HepG2 (cell line): Measurements from ENCODE around the gene WBP1. TPM values are rescaled to one million over a fixed set of nuclear protein-coding genes. Genes with fewer than 3 reads are reported as not detected.
"Not testable (repeated sequence)": the region's sequence is repeated elsewhere in the genome, so short reads cannot be mapped to it uniquely, and the experiment has no call there.

ENCODE experiments used
- ATAC-seq: fragments of 200-7000 bp; cut with Tn5 transposase; 3 replicates; pipeline ENCODE4 v1.9.1; 2020; ENCODE audit warnings: mild to moderate bottlenecking, moderate library complexity
- BruUV-seq: library from RNA; stranded (reverse); fragments of 400-500 nt; replicated peaks from 2 replicates; lab custom pipeline; 2021; lab: Mats Ljungman, UMichigan
- CTCF ChIA-PET: fragments of 300-600 bp; formaldehyde crosslinking; extraction: SDS; loops from one replicate; lab custom pipeline; 2021; ENCODE audit warnings: low total read pairs, inconsistent platforms, low intra/inter-chr PET ratio; lab: Yijun Ruan, JAX
- POLR2A ChIA-PET: fragments of 350-600 bp; sonication (Branson Sonifier 250); formaldehyde crosslinking; loops from one replicate; lab custom pipeline; 2020; ENCODE audit warnings: antibody characterized with exemption, inconsistent platforms; lab: Yijun Ruan, JAX
- DNase-seq: peaks from one replicate; pipeline ENCODE4 v3.0.0-alpha.2; 2015; ENCODE audit warnings: low spot score
- FAIRE-seq: peaks from 3 replicates; lab custom pipeline; 2011; peaks lifted over from hg19 to GRCh38; lab: Jason Lieb, UNC
- H2AFZ ChIP-seq: one replicate; pipeline ENCODE4 v1.6.1; 2011; ENCODE audit warnings: low read length, inconsistent platforms
- H3K27ac ChIP-seq: fragments of 300-600 bp; 3 replicates; pipeline ENCODE4 v1.8.0; 2011; ENCODE audit warnings: mixed run types, mild to moderate bottlenecking, mixed read lengths, low read length, inconsistent platforms; ENCODE audit not compliant: insufficient read depth; ENCODE audit errors: extremely low read length
- H3K27me3 ChIP-seq, 2 experiments: fragments of 200-600 bp in 1 of 2; 2 replicates in 1 of 2; 3 replicates in 1 of 2; pipeline versions ENCODE4 v1.6.0 to v1.8.0; 2011; ENCODE audit warnings: low read length in 2 of 2, mild to moderate bottlenecking in 2 of 2, moderate library complexity in 2 of 2, inconsistent platforms in 1 of 2; ENCODE audit not compliant: insufficient read depth in 2 of 2, control insufficient read depth in 1 of 2
- H3K36me3 ChIP-seq, 2 experiments: fragments of 200-600 bp in 1 of 2; replicated peaks in 1 of 2; 2 replicates in 1 of 2; 3 replicates in 1 of 2; pipeline versions ENCODE4 v1.5.1 to v1.8.0; 2011; ENCODE audit warnings: low read length in 2 of 2, inconsistent platforms in 1 of 2; ENCODE audit not compliant: insufficient read depth in 2 of 2, control insufficient read depth in 1 of 2
- H3K4me1 ChIP-seq: 2 replicates; pipeline ENCODE4 v1.5.1; 2012; ENCODE audit warnings: low read length, inconsistent platforms; ENCODE audit not compliant: insufficient read depth
- H3K4me2 ChIP-seq: 2 replicates; pipeline ENCODE4 v1.6.0; 2011; ENCODE audit warnings: low read depth, low read length, inconsistent platforms
- H3K4me3 ChIP-seq, 3 experiments: fragments of 200-600 bp in 1 of 3; sonication (generic), shearing (Covaris generic) in 1 of 3; replicated peaks in 1 of 3; 2 replicates each; pipeline ENCODE4 v1.5.1; 2011 to 2016; ENCODE audit warnings: low read length in 3 of 3, inconsistent platforms in 2 of 3, low read depth in 2 of 3, mild to moderate bottlenecking in 2 of 3, control low read depth in 1 of 3, mixed read lengths in 1 of 3; ENCODE audit not compliant: insufficient read depth in 1 of 3
- H3K79me2 ChIP-seq: one replicate; pipeline ENCODE4 v1.6.1; 2011; ENCODE audit warnings: low read length, inconsistent platforms; ENCODE audit not compliant: insufficient read depth
- H3K9ac ChIP-seq: 2 replicates; pipeline ENCODE4 v1.6.0; 2011; ENCODE audit warnings: mild to moderate bottlenecking, low read depth, low read length, inconsistent platforms; ENCODE audit not compliant: insufficient read depth
- H3K9me3 ChIP-seq: 2 replicates; pipeline ENCODE4 v1.5.1; 2012; ENCODE audit warnings: mild to moderate bottlenecking, low read length
- H4K20me1 ChIP-seq: 2 replicates; pipeline ENCODE4 v1.6.0; 2011; ENCODE audit warnings: inconsistent platforms, mild to moderate bottlenecking, low read length, moderate library complexity; ENCODE audit not compliant: insufficient read depth
- AGO2 ChIP-seq: fragments of 200-400 bp; formaldehyde crosslinking; optimal IDR thresholded peaks from 2 replicates; pipeline ENCODE3; 2017; ENCODE audit warnings: mild to moderate bottlenecking, low read depth, low read length, moderate library complexity
- NFKB2 ChIP-seq: sonication (generic); formaldehyde crosslinking; IDR thresholded peaks from 2 replicates; pipeline ENCODE4 v1.4.0; 2020; ENCODE audit warnings: missing genetic modification reagents, borderline replicate concordance
- ZBTB3 ChIP-seq: sonication (generic); formaldehyde crosslinking; IDR thresholded peaks from 2 replicates; pipeline ENCODE4 v1.4.0; 2020; ENCODE audit warnings: low read depth, mild to moderate bottlenecking, moderate library complexity, missing genetic modification reagents, borderline replicate concordance
- ZNF850 ChIP-seq: sonication (generic); formaldehyde crosslinking; conservative IDR thresholded peaks from 2 replicates; pipeline ENCODE4 v1.9.0; 2021; ENCODE audit warnings: mild to moderate bottlenecking, missing genetic modification reagents
- WGBS: methylation state at CpG from one replicate; pipeline ENCODE4 v1.1.6; 2017; ENCODE audit warnings: low lambda C conversion rate; 5-methylcytosine and 5-hydroxymethylcytosine counted together
- in situ Hi-C: cut with HindIII; loops from 2 replicates; pipeline ENCODE4 v1.10.0; 2017; ENCODE audit warnings: low pct_unique_long_range_greater_than_20kb; ENCODE audit not compliant: extremely low pct_ligation_motif_present
- intact Hi-C: fragments of 100-400 bp; cut with micrococcal nuclease; formaldehyde crosslinking; loops from one replicate; pipeline ENCODE4 v1.10.0; 2022; ENCODE audit not compliant: unreplicated experiment
- polyA plus RNA-seq, 8 experiments: library from polyadenylated mRNA; depleted of rRNA in 3 of 8; stranded (reverse) in 7 of 8; unstranded in 1 of 8; fragments of >200 nt; fragmentation: Illumina TruSeq in 4 of 8; extraction: Trizol in 4 of 8; gene quantifications; 2 replicates each; pipeline versions ENCODE4 v1.2.1 to v1.2.3, GENCODE V29; 2011 to 2016; ENCODE audit warnings: low read depth in 4 of 8, missing spikeins in 1 of 8, mixed read lengths in 1 of 8; ENCODE audit not compliant: insufficient read depth in 1 of 8
- total RNA-seq, 5 experiments: library from RNA; depleted of rRNA; stranded (reverse); fragments of >200 nt; fragmentation: Illumina TruSeq; extraction: Trizol; gene quantifications; 2 replicates each; pipeline ENCODE4 v1.2.3, GENCODE V29; 2016; ENCODE audit warnings: low read depth in 1 of 5
- TF ChIP-seq, protein P1 (sequence below): sonication (generic); formaldehyde crosslinking; IDR thresholded peaks from 2 replicates; pipeline ENCODE4 v1.9.0; 2022; ENCODE audit warnings: missing genetic modification reagents, mild to moderate bottlenecking, borderline replicate concordance
- TF ChIP-seq, protein P2 (sequence below): sonication (generic); formaldehyde crosslinking; IDR thresholded peaks from 2 replicates; pipeline ENCODE4 v1.5.1; 2020; ENCODE audit warnings: mild to moderate bottlenecking, missing genetic modification reagents, moderate library complexity
- TF ChIP-seq, protein P3 (sequence below): sonication (generic); formaldehyde crosslinking; IDR thresholded peaks from 2 replicates; pipeline ENCODE4 v1.5.0; 2020; ENCODE audit warnings: mild to moderate bottlenecking, missing genetic modification reagents
- TF ChIP-seq, protein P4 (sequence below): sonication (generic); formaldehyde crosslinking; IDR thresholded peaks from 2 replicates; pipeline ENCODE4 v1.4.0; 2020; ENCODE audit warnings: missing genetic modification reagents

WBP1 gene
- total and polyA plus RNA-seq, 2 of the 13 experiments (the other 11 are each of a cell fraction or from before 2014, with no cell fraction given), result 38.8 to 85.7 TPM

DNA sequence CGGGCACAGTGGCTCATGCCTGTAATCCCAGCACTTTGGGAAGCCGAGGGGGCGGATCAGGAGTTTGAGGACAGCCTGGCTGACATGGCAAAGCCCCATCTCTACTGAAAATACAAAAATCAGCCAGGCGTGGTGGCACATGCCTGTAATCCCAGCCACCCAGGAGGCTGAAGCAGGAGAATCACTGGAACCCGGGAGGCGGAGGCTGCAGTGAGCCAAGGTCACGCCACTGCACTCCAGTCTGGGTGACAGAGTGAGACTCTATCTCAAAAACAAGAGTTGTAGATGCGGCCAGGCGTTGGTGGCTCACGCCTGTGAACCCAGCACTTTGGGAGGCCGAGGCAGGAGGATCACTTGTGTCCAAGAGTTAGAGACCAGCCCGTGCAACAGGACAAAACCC lies 12.5 kb downstream of the WBP1 start:
- not testable (repeated sequence) for FAIRE-seq
- POLR2A ChIA-PET, result interaction anchor here (0.7 to 20.6 kb wide), 13 partner anchors 9 to 292 kb away, joined by 3 to 795 read pairs (median 11); partner anchors contain the start of genes AUP1, CCDC142, DQX1 and HTRA2

More for the DNA sequence above, 12.5 kb downstream of the WBP1 start:
- H2AFZ ChIP-seq, intact Hi-C loops, H4K20me1 ChIP-seq, H3K9me3 ChIP-seq, H3K79me2 ChIP-seq, DNase-seq, CTCF ChIA-PET, H3K4me2 ChIP-seq, in situ Hi-C loops, ATAC-seq, H3K27ac ChIP-seq, H3K27me3 ChIP-seq, BruUV-seq: not testable (repeated sequence)
- TF ChIP-seq, protein P1, sequence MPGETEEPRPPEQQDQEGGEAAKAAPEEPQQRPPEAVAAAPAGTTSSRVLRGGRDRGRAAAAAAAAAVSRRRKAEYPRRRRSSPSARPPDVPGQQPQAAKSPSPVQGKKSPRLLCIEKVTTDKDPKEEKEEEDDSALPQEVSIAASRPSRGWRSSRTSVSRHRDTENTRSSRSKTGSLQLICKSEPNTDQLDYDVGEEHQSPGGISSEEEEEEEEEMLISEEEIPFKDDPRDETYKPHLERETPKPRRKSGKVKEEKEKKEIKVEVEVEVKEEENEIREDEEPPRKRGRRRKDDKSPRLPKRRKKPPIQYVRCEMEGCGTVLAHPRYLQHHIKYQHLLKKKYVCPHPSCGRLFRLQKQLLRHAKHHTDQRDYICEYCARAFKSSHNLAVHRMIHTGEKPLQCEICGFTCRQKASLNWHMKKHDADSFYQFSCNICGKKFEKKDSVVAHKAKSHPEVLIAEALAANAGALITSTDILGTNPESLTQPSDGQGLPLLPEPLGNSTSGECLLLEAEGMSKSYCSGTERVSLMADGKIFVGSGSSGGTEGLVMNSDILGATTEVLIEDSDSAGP, result 0 out of 2 replicates have a peak, but pooled peaks have one; percentile 22
- TF ChIP-seq AGO2 (peak; percentile 52), NFKB2 (0 out of 2 replicates have a peak, but pooled peaks have one; percentile 20), ZNF850 (CRISPR knock-in tag) (0 out of 2 replicates have a peak, but pooled peaks have one; percentile 14), ZBTB3 (CRISPR knock-in tag) (peak; percentile 64; the same call in 1 of the 2 replicates)
- TF ChIP-seq, protein P2, sequence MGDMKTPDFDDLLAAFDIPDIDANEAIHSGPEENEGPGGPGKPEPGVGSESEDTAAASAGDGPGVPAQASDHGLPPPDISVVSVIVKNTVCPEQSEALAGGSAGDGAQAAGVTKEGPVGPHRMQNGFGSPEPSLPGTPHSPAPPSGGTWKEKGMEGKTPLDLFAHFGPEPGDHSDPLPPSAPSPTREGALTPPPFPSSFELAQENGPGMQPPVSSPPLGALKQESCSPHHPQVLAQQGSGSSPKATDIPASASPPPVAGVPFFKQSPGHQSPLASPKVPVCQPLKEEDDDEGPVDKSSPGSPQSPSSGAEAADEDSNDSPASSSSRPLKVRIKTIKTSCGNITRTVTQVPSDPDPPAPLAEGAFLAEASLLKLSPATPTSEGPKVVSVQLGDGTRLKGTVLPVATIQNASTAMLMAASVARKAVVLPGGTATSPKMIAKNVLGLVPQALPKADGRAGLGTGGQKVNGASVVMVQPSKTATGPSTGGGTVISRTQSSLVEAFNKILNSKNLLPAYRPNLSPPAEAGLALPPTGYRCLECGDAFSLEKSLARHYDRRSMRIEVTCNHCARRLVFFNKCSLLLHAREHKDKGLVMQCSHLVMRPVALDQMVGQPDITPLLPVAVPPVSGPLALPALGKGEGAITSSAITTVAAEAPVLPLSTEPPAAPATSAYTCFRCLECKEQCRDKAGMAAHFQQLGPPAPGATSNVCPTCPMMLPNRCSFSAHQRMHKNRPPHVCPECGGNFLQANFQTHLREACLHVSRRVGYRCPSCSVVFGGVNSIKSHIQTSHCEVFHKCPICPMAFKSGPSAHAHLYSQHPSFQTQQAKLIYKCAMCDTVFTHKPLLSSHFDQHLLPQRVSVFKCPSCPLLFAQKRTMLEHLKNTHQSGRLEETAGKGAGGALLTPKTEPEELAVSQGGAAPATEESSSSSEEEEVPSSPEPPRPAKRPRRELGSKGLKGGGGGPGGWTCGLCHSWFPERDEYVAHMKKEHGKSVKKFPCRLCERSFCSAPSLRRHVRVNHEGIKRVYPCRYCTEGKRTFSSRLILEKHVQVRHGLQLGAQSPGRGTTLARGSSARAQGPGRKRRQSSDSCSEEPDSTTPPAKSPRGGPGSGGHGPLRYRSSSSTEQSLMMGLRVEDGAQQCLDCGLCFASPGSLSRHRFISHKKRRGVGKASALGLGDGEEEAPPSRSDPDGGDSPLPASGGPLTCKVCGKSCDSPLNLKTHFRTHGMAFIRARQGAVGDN (CRISPR knock-in tag), result peak; percentile 36; the same call in 1 of the 2 replicates
- TF ChIP-seq, protein P3, sequence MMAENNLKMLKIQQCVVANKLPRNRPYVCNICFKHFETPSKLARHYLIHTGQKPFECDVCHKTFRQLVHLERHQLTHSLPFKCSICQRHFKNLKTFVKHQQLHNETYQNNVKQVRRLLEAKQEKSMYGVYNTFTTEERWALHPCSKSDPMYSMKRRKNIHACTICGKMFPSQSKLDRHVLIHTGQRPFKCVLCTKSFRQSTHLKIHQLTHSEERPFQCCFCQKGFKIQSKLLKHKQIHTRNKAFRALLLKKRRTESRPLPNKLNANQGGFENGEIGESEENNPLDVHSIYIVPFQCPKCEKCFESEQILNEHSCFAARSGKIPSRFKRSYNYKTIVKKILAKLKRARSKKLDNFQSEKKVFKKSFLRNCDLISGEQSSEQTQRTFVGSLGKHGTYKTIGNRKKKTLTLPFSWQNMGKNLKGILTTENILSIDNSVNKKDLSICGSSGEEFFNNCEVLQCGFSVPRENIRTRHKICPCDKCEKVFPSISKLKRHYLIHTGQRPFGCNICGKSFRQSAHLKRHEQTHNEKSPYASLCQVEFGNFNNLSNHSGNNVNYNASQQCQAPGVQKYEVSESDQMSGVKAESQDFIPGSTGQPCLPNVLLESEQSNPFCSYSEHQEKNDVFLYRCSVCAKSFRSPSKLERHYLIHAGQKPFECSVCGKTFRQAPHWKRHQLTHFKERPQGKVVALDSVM, result peak; percentile 97
- TF ChIP-seq, protein P4, sequence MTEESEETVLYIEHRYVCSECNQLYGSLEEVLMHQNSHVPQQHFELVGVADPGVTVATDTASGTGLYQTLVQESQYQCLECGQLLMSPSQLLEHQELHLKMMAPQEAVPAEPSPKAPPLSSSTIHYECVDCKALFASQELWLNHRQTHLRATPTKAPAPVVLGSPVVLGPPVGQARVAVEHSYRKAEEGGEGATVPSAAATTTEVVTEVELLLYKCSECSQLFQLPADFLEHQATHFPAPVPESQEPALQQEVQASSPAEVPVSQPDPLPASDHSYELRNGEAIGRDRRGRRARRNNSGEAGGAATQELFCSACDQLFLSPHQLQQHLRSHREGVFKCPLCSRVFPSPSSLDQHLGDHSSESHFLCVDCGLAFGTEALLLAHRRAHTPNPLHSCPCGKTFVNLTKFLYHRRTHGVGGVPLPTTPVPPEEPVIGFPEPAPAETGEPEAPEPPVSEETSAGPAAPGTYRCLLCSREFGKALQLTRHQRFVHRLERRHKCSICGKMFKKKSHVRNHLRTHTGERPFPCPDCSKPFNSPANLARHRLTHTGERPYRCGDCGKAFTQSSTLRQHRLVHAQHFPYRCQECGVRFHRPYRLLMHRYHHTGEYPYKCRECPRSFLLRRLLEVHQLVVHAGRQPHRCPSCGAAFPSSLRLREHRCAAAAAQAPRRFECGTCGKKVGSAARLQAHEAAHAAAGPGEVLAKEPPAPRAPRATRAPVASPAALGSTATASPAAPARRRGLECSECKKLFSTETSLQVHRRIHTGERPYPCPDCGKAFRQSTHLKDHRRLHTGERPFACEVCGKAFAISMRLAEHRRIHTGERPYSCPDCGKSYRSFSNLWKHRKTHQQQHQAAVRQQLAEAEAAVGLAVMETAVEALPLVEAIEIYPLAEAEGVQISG, result peak; percentile 37; the same call in 1 of the 2 replicates
- Histone ChIP-seq H3K4me3 (peak overlapping the region in 1 of 3 experiments; percentile 91; a peak in 1 of 6 replicates), H3K9ac (0 out of 2 replicates have a peak overlapping the region, but pooled peaks have one; percentile 18), H3K36me3 (peaks cover 7 to 15% of the 10 kb centered on the region in 2 experiments), H3K4me1 (peaks cover 53% of the 10 kb centered on the region)
- 94% methylated on average over 12 of the region's 12 CpGs for WGBS
